Measurements from ENCODE around the gene CTNNA3.

DNA sequence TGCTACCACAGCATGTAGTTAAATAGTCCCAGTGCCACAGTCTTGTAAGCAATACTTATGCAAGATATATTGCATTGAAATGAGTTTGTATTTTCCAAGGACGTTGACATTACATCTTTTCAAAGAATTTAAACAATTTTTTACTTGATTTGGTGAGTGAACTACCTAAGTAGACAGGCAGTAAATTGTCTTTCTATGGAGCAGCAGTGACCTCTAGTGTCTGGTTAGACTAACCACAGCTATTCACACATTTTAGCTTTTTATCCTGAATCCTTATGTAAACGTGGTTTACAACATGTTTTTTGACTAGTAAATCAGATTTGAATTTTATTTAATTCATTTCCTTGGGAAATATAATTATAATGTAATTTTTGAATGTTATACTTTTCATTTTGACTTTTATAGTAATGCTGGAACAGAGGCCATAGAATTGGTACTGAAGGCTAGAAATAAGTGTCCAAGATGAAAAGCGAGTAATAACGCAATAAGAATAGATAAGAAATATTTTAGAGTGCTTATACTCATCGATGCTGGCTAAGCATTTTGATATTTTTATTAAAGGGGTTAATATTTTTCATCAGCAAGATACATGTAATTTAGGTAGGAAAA, 764.6 kb downstream of the CTNNA3 start:
- TF ChIP-seq, protein P1, sequence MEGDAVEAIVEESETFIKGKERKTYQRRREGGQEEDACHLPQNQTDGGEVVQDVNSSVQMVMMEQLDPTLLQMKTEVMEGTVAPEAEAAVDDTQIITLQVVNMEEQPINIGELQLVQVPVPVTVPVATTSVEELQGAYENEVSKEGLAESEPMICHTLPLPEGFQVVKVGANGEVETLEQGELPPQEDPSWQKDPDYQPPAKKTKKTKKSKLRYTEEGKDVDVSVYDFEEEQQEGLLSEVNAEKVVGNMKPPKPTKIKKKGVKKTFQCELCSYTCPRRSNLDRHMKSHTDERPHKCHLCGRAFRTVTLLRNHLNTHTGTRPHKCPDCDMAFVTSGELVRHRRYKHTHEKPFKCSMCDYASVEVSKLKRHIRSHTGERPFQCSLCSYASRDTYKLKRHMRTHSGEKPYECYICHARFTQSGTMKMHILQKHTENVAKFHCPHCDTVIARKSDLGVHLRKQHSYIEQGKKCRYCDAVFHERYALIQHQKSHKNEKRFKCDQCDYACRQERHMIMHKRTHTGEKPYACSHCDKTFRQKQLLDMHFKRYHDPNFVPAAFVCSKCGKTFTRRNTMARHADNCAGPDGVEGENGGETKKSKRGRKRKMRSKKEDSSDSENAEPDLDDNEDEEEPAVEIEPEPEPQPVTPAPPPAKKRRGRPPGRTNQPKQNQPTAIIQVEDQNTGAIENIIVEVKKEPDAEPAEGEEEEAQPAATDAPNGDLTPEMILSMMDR (IDR thresholded peaks at IDR 0.05): peak; percentile 65 to 86 (median 80)
- TF ChIP-seq POLR2A (IDR thresholded peaks at IDR 0.05): no peak
